COR-L47 (cell line): ENCODE measurements around the gene HELZ.

Source experiments
- DNase-seq: peaks from one replicate; lab custom pipeline; 2025; lab: John Stamatoyannopoulos, UW

HELZ gene

DNA sequence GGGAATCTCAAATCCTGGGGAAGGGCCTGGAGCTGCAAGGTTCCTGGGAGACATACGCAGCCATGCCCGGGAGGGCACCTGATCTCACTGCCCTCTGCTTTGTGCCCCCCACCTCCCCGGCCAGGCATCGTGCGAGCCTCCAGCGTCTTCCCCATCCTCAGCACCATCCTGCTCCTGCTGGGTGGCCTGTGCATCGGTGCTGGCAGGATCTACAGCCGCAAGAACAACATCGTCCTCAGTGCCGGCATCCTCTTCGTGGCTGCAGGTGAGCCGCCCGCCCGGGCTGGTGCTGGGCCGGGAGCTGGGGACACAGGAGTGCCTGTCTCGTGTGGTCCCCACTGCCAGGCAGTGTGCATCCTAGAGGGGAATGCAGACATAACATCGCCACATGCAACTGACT, 220.3 kb downstream of the HELZ start:
- no peak for DNase-seq

DNA sequence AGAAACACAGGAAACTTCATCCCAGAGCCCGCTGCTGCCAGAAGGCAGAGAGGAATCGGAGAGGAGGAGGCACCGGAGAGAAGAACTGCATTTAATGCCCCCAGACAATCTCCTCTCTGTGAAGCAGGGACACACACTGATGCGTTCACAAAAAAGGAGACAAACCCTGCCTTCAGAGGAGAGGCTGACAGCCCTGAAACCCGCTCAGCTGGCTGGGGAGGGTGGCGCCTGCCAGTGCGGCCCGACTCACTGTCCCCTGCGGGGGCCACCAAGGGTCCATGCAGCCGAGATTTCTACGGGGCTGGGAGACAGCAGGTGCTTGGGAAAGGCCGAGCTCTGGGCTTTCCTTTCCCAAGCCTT, 222.6 kb downstream of the HELZ start:
- DNase-seq, result no peak

DNA sequence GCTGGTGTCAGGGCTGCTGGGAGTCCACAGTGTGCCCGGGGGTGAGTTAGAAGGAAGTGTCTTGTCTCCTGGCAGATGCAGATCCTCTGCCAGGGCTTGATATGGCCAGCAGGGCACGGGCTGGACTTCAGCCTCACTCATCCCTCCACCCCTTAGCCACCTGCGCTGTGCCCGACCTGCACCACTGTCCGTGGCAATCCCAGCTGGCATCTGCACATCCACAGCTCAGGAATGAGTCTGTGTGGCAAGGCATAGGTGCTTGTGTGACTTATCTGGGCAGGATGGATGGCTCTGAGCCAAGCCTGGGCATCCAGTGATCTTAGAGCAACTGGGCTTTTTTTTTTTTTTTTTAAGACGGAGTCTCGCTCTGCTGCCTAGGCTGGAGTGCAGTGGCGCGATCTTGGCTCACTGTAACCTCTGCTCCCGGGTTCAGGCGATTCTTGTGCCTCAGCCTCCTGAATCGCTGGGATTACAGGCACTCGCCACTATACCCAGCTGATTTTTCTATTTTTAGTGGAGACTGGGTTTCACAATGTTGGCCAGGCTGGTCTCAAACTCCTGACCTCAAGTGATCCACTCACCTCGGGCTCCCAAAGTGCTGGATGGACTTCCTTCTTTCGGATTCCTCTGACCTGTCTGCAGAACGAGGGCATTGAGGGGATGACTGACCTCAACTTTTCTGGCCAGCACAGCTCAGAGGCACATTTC, 223.1 kb downstream of the HELZ start:
- no peak for DNase-seq

DNA sequence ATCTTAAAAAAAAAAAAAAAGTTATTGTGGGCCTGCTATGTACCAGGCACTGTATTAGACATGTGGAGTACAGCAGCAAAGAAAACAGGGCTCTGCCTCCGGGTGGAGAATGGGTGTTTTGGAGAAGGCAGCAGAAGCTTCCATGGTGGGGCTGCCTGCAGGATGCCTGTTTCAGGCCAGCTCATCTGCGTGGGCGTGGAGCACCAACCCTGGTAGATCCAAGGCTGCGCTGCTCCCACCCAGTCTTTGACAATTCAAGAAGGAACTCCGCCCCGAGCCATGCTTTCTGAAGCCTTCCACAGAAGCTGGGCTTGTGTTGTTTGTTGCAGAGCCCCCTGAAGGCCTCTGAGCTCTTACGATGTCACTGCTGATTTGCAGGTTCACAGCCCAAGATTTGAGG, 223.8 kb downstream of the HELZ start:
- DNase-seq, result no peak
